ENCODE results near the gene PTDSS2.
"Not testable (repeated sequence)": the region's sequence is repeated elsewhere in the genome, so short reads cannot be mapped to it uniquely, and the experiment has no call there.

The PTDSS2 gene

GRCh38 chr11:413120-414081 is 36.7 kb upstream of the PTDSS2 start:
- no peak for DNase-seq (ENCODE audit: low spot score)

- no peak for DNase-seq (ENCODE audit: low spot score)
Measured at GRCh38 chr11:414318-414857, 35.7 kb upstream of the PTDSS2 start.

- no peak for DNase-seq (ENCODE audit: low spot score)
Measured at GRCh38 chr11:415640-416041, 34.4 kb upstream of the PTDSS2 start.

GRCh38 chr11:416051-416756 is 33.9 kb upstream of the PTDSS2 start:
- DNase-seq (ENCODE audit: low spot score) = no peak

- peak; percentile 50 for DNase-seq (ENCODE audit: low spot score)
Measured at GRCh38 chr11:416757-417621, 33.1 kb upstream of the PTDSS2 start.

- no peak for DNase-seq (ENCODE audit: low spot score)
Measured at GRCh38 chr11:417652-418342, 32.3 kb upstream of the PTDSS2 start.

GRCh38 chr11:418343-419247 is 31.5 kb upstream of the PTDSS2 start:
- DNase-seq (ENCODE audit: low spot score) = no peak

GRCh38 chr11:419248-420005 is 30.7 kb upstream of the PTDSS2 start:
- no peak for DNase-seq (ENCODE audit: low spot score)

GRCh38 chr11:420054-420910 is 29.8 kb upstream of the PTDSS2 start:
- DNase-seq (ENCODE audit: low spot score) = no peak

GRCh38 chr11:420911-421321 is 29.2 kb upstream of the PTDSS2 start:
- no peak for DNase-seq (ENCODE audit: low spot score)

GRCh38 chr11:422249-422656 is 27.8 kb upstream of the PTDSS2 start:
- no peak for DNase-seq (ENCODE audit: low spot score)

- no peak for DNase-seq (ENCODE audit: low spot score)
Measured at GRCh38 chr11:424232-424631, 25.8 kb upstream of the PTDSS2 start.

GRCh38 chr11:424766-425165 is 25.3 kb upstream of the PTDSS2 start:
- not testable (repeated sequence) for DNase-seq (ENCODE audit: low spot score)

- DNase-seq (ENCODE audit: low spot score) = no peak
Measured at GRCh38 chr11:425301-425700, 24.8 kb upstream of the PTDSS2 start.

- no peak for DNase-seq (ENCODE audit: low spot score)
Measured at GRCh38 chr11:426851-427250, 23.2 kb upstream of the PTDSS2 start.

GRCh38 chr11:428295-428694 is 21.8 kb upstream of the PTDSS2 start:
- DNase-seq (ENCODE audit: low spot score) = no peak

- no peak for DNase-seq (ENCODE audit: low spot score)
Measured at GRCh38 chr11:429391-429790, 20.7 kb upstream of the PTDSS2 start.

GRCh38 chr11:429931-430456 is 20.1 kb upstream of the PTDSS2 start:
- DNase-seq (ENCODE audit: low spot score) = no peak
